Left cardiac atrium (tissue), 4 donors: ENCODE measurements around the gene SUMO4. TPM values are rescaled to one million over a fixed set of nuclear protein-coding genes. Genes with fewer than 3 reads are reported as not detected.

Experiments
- ATAC-seq, 2 donors: fragments of 200-7000 bp; cut with Tn5 transposase; one replicate each; pipeline ENCODE4 v1.9.1; 2020; ENCODE audit warnings: mild to moderate bottlenecking in 2 of 2, moderate library complexity in 2 of 2
- DNase-seq: peaks from one replicate; pipeline ENCODE4 v3.0.0-alpha.2; 2020
- intact Hi-C, 2 donors: fragments of 100-400 bp; cut with DNase I; formaldehyde crosslinking; loops; one replicate each; pipeline versions ENCODE4 v1.14.1 to v1.15.1; 2022 to 2023
- total RNA-seq, 2 donors: library from RNA; stranded (reverse); fragmentation: NEBNext Ultra II Directional; extraction: Animal tissue kit (Norgen Biotek cat#: 25700); gene quantifications; one replicate each; pipeline ENCODE4 v1.2.1, GENCODE V29; 2021
- donor health status: DM: no; HTN: yes; CAD: no.
- donor health status: DM: no; HTN: yes; CAD: no; lungs with severe emphysema.
- donor health status: DM: yes; HTN: yes; CAD: no.
- donor health status: Dilated cardiomyopathy.

Gene SUMO4
- total RNA-seq, 2 donors from 2014 or later: 0.63 to 0.71 TPM

DNA sequence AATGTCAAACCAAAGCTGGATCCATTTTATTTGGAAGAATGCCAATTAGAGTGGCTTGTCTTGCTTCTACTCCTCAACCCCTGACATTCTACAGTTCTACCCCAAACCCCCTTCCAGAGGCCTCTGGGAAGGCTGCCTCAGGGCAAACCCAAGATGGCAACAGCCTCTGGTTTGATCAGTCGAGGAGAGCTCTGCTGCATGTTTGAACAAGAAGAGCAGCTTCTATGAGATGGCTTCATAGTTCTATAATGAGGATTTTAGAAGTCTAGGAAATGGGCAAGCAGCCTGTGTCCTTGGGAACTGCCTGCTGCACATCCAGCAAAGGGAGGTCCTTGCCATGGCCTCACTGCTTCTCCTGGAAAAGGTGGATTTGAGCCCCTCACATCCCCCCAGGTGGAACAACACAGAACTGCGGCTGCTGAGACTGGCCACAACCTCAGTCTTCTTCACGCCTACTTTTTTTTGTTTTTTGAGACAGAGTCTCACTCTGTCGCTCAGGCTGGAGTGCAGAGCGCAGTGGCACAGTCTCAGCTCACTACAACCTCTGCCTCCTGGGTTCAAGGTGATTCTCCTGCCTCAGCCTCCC lies 46.8 kb downstream of the SUMO4 start:
- DNase-seq (no peak), ATAC-seq (no peak)
- intact Hi-C loops: no loop called here

- DNase-seq (no peak), ATAC-seq (no peak)
- intact Hi-C loops: no loop called here
Measured at GRCh38 chr6:149448821-149449453, 48.9 kb downstream of the SUMO4 start.

GRCh38 chr6:149449831-149450678 lies 50.0 kb downstream of the SUMO4 start:
- intact Hi-C loops: loop anchor here in 1 of 2 donors (10.0 kb wide), 1 partner anchor 65 kb away; no protein-coding TSS in a partner anchor
- no peak for DNase-seq
- no peak for ATAC-seq

Other genes starting within 250 kb of the SUMO4 start
- 10 to 100 TPM; 45.6 to 56.3 TPM for gene TAB2, start 82.5 kb upstream of the SUMO4 start, total RNA-seq
- gene ZC3H12D, start 84.8 kb downstream of the SUMO4 start, total RNA-seq: 1 to 10 TPM in 1 of 2 donors, under 1 TPM in 1; 0.47 to 1.6 TPM
- 10 to 100 TPM; 18.1 to 23.3 TPM for gene PPIL4, start 145.8 kb downstream of the SUMO4 start, total RNA-seq
- 10 to 100 TPM; 46.0 to 59.4 TPM for gene GINM1, start 166.1 kb downstream of the SUMO4 start, total RNA-seq
- gene KATNA1, start 248.5 kb downstream of the SUMO4 start, total RNA-seq: 10 to 100 TPM; 10.5 to 12.6 TPM